MCF 10A (cell line): ENCODE data around the gene RXRB. TPM values are rescaled to one million over a fixed set of nuclear protein-coding genes. Genes with fewer than 3 reads are reported as not detected.

ENCODE experiments used
- BruUV-seq: library from RNA; stranded (reverse); fragments of 400-500 nt; replicated peaks from 2 replicates; lab custom pipeline; 2021; lab: Mats Ljungman, UMichigan
- CTCF ChIA-PET: fragments of 300-600 bp; sonication (Branson Sonifier 250); formaldehyde crosslinking; extraction: SDS; loops from one replicate; lab custom pipeline; 2021; ENCODE audit warnings: antibody characterized with exemption, inconsistent platforms; lab: Yijun Ruan, JAX
- POLR2A ChIA-PET: fragments of 300-600, 350-650 bp; sonication (Branson Sonifier 250); formaldehyde crosslinking; extraction: SDS; loops from one replicate; lab custom pipeline; 2020; ENCODE audit warnings: antibody characterized with exemption, inconsistent platforms; lab: Yijun Ruan, JAX
- DNase-seq: peaks from one replicate; pipeline ENCODE4 v3.0.0-alpha.2; 2018; ENCODE audit not compliant: unreplicated experiment
- H3K27ac Mint-ChIP-seq: one replicate; pipeline ENCODE4 v1.8.0; 2022; ENCODE audit warnings: mild to moderate bottlenecking, low read depth, mixed read lengths; ENCODE audit not compliant: unreplicated experiment
- H3K27me3 Mint-ChIP-seq: one replicate; pipeline ENCODE4 v1.8.0; 2022; ENCODE audit warnings: mixed read lengths; ENCODE audit not compliant: insufficient read depth, unreplicated experiment
- H3K36me3 Mint-ChIP-seq: one replicate; pipeline ENCODE4 v1.8.0; 2022; ENCODE audit warnings: mild to moderate bottlenecking, moderate library complexity, mixed read lengths; ENCODE audit not compliant: insufficient read depth, unreplicated experiment
- H3K4me1 Mint-ChIP-seq: one replicate; pipeline ENCODE4 v1.8.0; 2022; ENCODE audit warnings: mixed read lengths; ENCODE audit not compliant: insufficient read depth, unreplicated experiment
- H3K4me3 Mint-ChIP-seq: one replicate; pipeline ENCODE4 v1.8.0; 2022; ENCODE audit warnings: mild to moderate bottlenecking, moderate library complexity, mixed read lengths; ENCODE audit not compliant: unreplicated experiment
- H3K9me3 Mint-ChIP-seq: one replicate; pipeline ENCODE4 v1.8.0; 2022; ENCODE audit warnings: mixed read lengths; ENCODE audit not compliant: unreplicated experiment
- CTCF ChIP-seq: fragments of 200-600 bp; IDR thresholded peaks from one replicate; pipeline ENCODE4 v1.8.0; 2022; ENCODE audit warnings: antibody characterized with exemption, mild to moderate bottlenecking; ENCODE audit not compliant: unreplicated experiment
- intact Hi-C: fragments of 100-400 bp; cut with micrococcal nuclease; formaldehyde crosslinking; loops from 2 replicates; pipeline ENCODE4 v1.14.1; 2022
- total RNA-seq: library from RNA; stranded (reverse); gene quantifications from 2 replicates; pipeline ENCODE4 v1.2.3, GENCODE V29; 2022

RXRB gene
- total RNA-seq, 1 experiment from 2014 or later: 35.1 TPM

- intact Hi-C loops: no loop called here
- ChIA-PET POLR2A (no interaction called here), CTCF (interaction anchor here (0.9 to 1.0 kb wide), 2 partner anchors 19 to 20 kb away, joined by 5 to 6 read pairs; no protein-coding TSS in a partner anchor)
- no TSS peak for BruUV-seq
- no peak for DNase-seq
- TF ChIP-seq CTCF: no peak
- no peak overlapping the region for H3K4me3 Mint-ChIP-seq
- H3K9me3 Mint-ChIP-seq: no peaks in the 10 kb centered on the region
- H3K4me1 Mint-ChIP-seq: no peaks in the 10 kb centered on the region
- H3K36me3 Mint-ChIP-seq: peaks cover under 1% of the 10 kb centered on the region
- H3K27me3 Mint-ChIP-seq: peaks cover 12% of the 10 kb centered on the region
- H3K27ac Mint-ChIP-seq: no peak overlapping the region
These were observed 32.8 kb downstream of the RXRB start for GRCh38 chr6:33167374-33168283.

GRCh38 chr6:33166811-33167210 is 33.7 kb downstream of the RXRB start:
- peaks cover 6% of the 10 kb centered on the region for H3K36me3 Mint-ChIP-seq
- intact Hi-C loops: no loop called here

GRCh38 chr6:33166363-33166762 is 34.1 kb downstream of the RXRB start:
- POLR2A ChIA-PET: no interaction called here
- H3K4me1 Mint-ChIP-seq: peaks cover 9% of the 10 kb centered on the region
- intact Hi-C loops: no loop called here
- DNase-seq: no peak
- no TSS peak for BruUV-seq
- no peak overlapping the region for H3K27ac Mint-ChIP-seq
- no peak overlapping the region for H3K4me3 Mint-ChIP-seq
- peaks cover 12% of the 10 kb centered on the region for H3K27me3 Mint-ChIP-seq
- TF ChIP-seq CTCF: no peak
- H3K36me3 Mint-ChIP-seq: peaks cover 6% of the 10 kb centered on the region
- CTCF ChIA-PET: no interaction called here
- no peaks in the 10 kb centered on the region for H3K9me3 Mint-ChIP-seq

More at GRCh38 chr6:33166811-33167210, 33.7 kb downstream of the RXRB start:
- Mint-ChIP-seq H3K9me3 (no peaks in the 10 kb centered on the region), H3K27me3 (peaks cover 12% of the 10 kb centered on the region), H3K4me1 (peaks cover 5% of the 10 kb centered on the region), H3K27ac (no peak overlapping the region), H3K4me3 (no peak overlapping the region)
- no peak for DNase-seq
- ChIA-PET POLR2A (no interaction called here), CTCF (no interaction called here)
- TF ChIP-seq CTCF: no peak
- BruUV-seq: no TSS peak

- ChIA-PET POLR2A (no interaction called here), CTCF (interaction anchor here (0.6 to 2.6 kb wide), 4 partner anchors 7 to 184 kb away, joined by 3 to 16 read pairs (median 6); no protein-coding TSS in a partner anchor)
- BruUV-seq: no TSS peak
- intact Hi-C loops: no loop called here
- Mint-ChIP-seq H3K36me3 (peaks cover 6% of the 10 kb centered on the region), H3K9me3 (no peaks in the 10 kb centered on the region), H3K27me3 (peaks cover 12% of the 10 kb centered on the region), H3K27ac (no peak overlapping the region), H3K4me3 (no peak overlapping the region), H3K4me1 (peaks cover 12% of the 10 kb centered on the region)
- TF ChIP-seq CTCF: no peak
- no peak for DNase-seq
These were observed 34.7 kb downstream of the RXRB start for GRCh38 chr6:33165581-33166258.
